K562 (cell line): Measurements from ENCODE around the gene DEPDC4. TPM values are rescaled to one million over a fixed set of nuclear protein-coding genes. Genes with fewer than 3 reads are reported as not detected.

Source experiments
- ATAC-seq: fragments of 200-7000 bp; cut with Tn5 transposase; 3 replicates; pipeline ENCODE4 v1.9.1; 2020; ENCODE audit warnings: moderate library complexity
- BruUV-seq: library from RNA; stranded (reverse); fragments of 400-500 nt; replicated peaks from 2 replicates; lab custom pipeline; 2021; lab: Mats Ljungman, UMichigan
- CTCF ChIA-PET: fragments of 300-600 bp; formaldehyde crosslinking; extraction: SDS; loops from one replicate; lab custom pipeline; 2021; ENCODE audit warnings: low intra/inter-chr PET ratio; lab: Yijun Ruan, JAX
- POLR2A ChIA-PET: fragments of 300-600, 350-650 bp; sonication (Branson Sonifier 250); formaldehyde crosslinking; extraction: SDS; loops from one replicate; lab custom pipeline; 2021; ENCODE audit warnings: antibody characterized with exemption, inconsistent platforms; lab: Yijun Ruan, JAX
- DNase-seq, 4 experiments: peaks; one replicate each; pipeline versions ENCODE4 v3.0.0 to v3.0.0-alpha.2; 2011 to 2018; ENCODE audit warnings: low spot score in 3 of 4, mixed read lengths in 3 of 4; ENCODE audit errors: extremely low read depth in 1 of 4
- FAIRE-seq: peaks from 2 replicates; lab custom pipeline; 2011; peaks lifted over from hg19 to GRCh38; lab: Jason Lieb, UNC
- H2AFZ ChIP-seq: 2 replicates; pipeline ENCODE4 v1.6.0; 2011; ENCODE audit warnings: low read depth, low read length, control low read depth, inconsistent platforms
- H3K27ac ChIP-seq: fragments of 200-600 bp; 3 replicates; pipeline ENCODE4 v1.8.0; 2011; ENCODE audit warnings: low read depth, mild to moderate bottlenecking, control low read depth, inconsistent platforms, low read length, moderate library complexity, mixed read lengths; ENCODE audit errors: extremely low read depth
- H3K27me3 ChIP-seq, 2 experiments: fragments of 300-600 bp in 1 of 2; 2 replicates in 1 of 2; 3 replicates in 1 of 2; pipeline versions ENCODE4 v1.6.0 to v1.8.0; 2011; ENCODE audit warnings: inconsistent platforms in 2 of 2, low read length in 2 of 2, mild to moderate bottlenecking in 1 of 2, mixed read lengths in 1 of 2, moderate library complexity in 1 of 2; ENCODE audit not compliant: control insufficient read depth in 2 of 2, insufficient read depth in 2 of 2
- H3K36me3 ChIP-seq: fragments of 300-600 bp; 3 replicates; pipeline ENCODE4 v1.8.0; 2011; ENCODE audit warnings: mild to moderate bottlenecking, low read length, inconsistent platforms; ENCODE audit not compliant: control insufficient read depth, insufficient read depth
- H3K4me1 ChIP-seq, 2 experiments: fragments of 200-600 bp in 1 of 2; replicated peaks in 1 of 2; 2 replicates in 1 of 2; 3 replicates in 1 of 2; pipeline versions ENCODE4 v1.5.1 to v1.8.0; 2011; ENCODE audit warnings: inconsistent platforms in 2 of 2, low read length in 2 of 2, mild to moderate bottlenecking in 1 of 2, mixed read lengths in 1 of 2, moderate library complexity in 1 of 2; ENCODE audit not compliant: control insufficient read depth in 2 of 2, insufficient read depth in 2 of 2
- H3K4me2 ChIP-seq: 2 replicates; pipeline ENCODE4 v1.6.1; 2011; ENCODE audit warnings: low read length, control low read depth, inconsistent platforms, mixed read lengths; ENCODE audit not compliant: insufficient read depth
- H3K4me3 ChIP-seq: fragments of 200-600 bp; sonication (generic), shearing (Covaris generic); 2 replicates; pipeline ENCODE4 v1.5.1; 2016; ENCODE audit warnings: control low read depth, inconsistent platforms
- H3K79me2 ChIP-seq: fragments of 200-600 bp; 3 replicates; pipeline ENCODE4 v1.8.0; 2011; ENCODE audit warnings: low read length, inconsistent platforms; ENCODE audit not compliant: control insufficient read depth, insufficient read depth
- H3K9ac ChIP-seq, 2 experiments: 2 replicates each; pipeline versions ENCODE4 v1.6.0 to v1.6.1; 2011; ENCODE audit warnings: low read depth in 2 of 2, low read length in 2 of 2, control low read depth in 1 of 2, inconsistent platforms in 1 of 2, mild to moderate bottlenecking in 1 of 2, mixed read lengths in 1 of 2; ENCODE audit not compliant: insufficient read depth in 1 of 2
- H3K9me1 ChIP-seq: one replicate; pipeline ENCODE4 v1.6.0; 2011; ENCODE audit warnings: inconsistent platforms, mild to moderate bottlenecking, low read length, moderate library complexity; ENCODE audit not compliant: control insufficient read depth, insufficient read depth
- H3K9me3 ChIP-seq: replicated peaks from 2 replicates; pipeline ENCODE4 v1.5.1; 2011; ENCODE audit warnings: low read depth, low read length, inconsistent platforms; ENCODE audit not compliant: control insufficient read depth, insufficient read depth
- H4K20me1 ChIP-seq: replicated peaks from 2 replicates; pipeline ENCODE4 v1.6.1; 2011; ENCODE audit warnings: low read length, inconsistent platforms, mixed read lengths; ENCODE audit not compliant: control insufficient read depth, insufficient read depth
- ARID4B ChIP-seq: sonication (generic); formaldehyde crosslinking; IDR thresholded peaks from 2 replicates; pipeline ENCODE4 v1.8.0; 2022; ENCODE audit warnings: mild to moderate bottlenecking, missing genetic modification reagents
- C11orf30 ChIP-seq: fragments of 450-650 bp; IDR thresholded peaks from 2 replicates; pipeline ENCODE4 v1.6.1; 2016; ENCODE audit warnings: low read depth, mild to moderate bottlenecking
- CCAR2 ChIP-seq: fragments of 200-400 bp; formaldehyde crosslinking; IDR thresholded peaks from 2 replicates; pipeline ENCODE4 v1.6.1; 2017; ENCODE audit warnings: mild to moderate bottlenecking, low read depth, low read length
- CEBPG ChIP-seq, 3 experiments: fragments of 200-800 bp in 1 of 3; sonication (Bioruptor generic) in 1 of 3; sonication (generic) in 1 of 3; formaldehyde crosslinking in 1 of 3; IDR thresholded peaks in 2 of 3; conservative IDR thresholded peaks in 1 of 3; 2 replicates each; pipeline versions ENCODE4 v1.6.1 to v1.8.0; 2016 to 2022; ENCODE audit warnings: missing compliant biosample characterization in 2 of 3, missing genetic modification characterization in 2 of 3, mild to moderate bottlenecking in 1 of 3, missing genetic modification reagents in 1 of 3
- CREM ChIP-seq: IDR thresholded peaks from 2 replicates; pipeline ENCODE4 v1.6.1; 2014; ENCODE audit warnings: antibody characterized with exemption, low read depth
- EP300 ChIP-seq: IDR thresholded peaks from 2 replicates; pipeline ENCODE4 v1.6.1; 2012; ENCODE audit warnings: low read length, improper control_type of control experiment
- MAFG ChIP-seq: fragments of 450-650 bp; conservative IDR thresholded peaks from 2 replicates; pipeline ENCODE4 v1.6.1; 2016; ENCODE audit warnings: missing genetic modification characterization, missing compliant biosample characterization
- NRF1 ChIP-seq, 2 experiments: fragments of 450-650 bp; IDR thresholded peaks in 1 of 2; conservative IDR thresholded peaks in 1 of 2; 2 replicates each; pipeline ENCODE4 v1.6.1; 2014; ENCODE audit warnings: mild to moderate bottlenecking in 2 of 2
- PHF21A ChIP-seq: fragments of 450-650 bp; IDR thresholded peaks from 2 replicates; pipeline ENCODE4 v1.6.1; 2017; ENCODE audit warnings: low read depth, borderline replicate concordance
- POLR2AphosphoS5 ChIP-seq: IDR thresholded peaks from 2 replicates; pipeline ENCODE4 v1.6.1; 2011; ENCODE audit warnings: mild to moderate bottlenecking, low read depth, low read length, moderate library complexity; ENCODE audit not compliant: control insufficient read depth, insufficient read depth
- SPI1 ChIP-seq: IDR thresholded peaks from 2 replicates; pipeline ENCODE4 v1.6.1; 2011; ENCODE audit warnings: low read depth, low read length, control low read depth, borderline replicate concordance
- ZNF232 ChIP-seq: sonication (generic); formaldehyde crosslinking; IDR thresholded peaks from 2 replicates; pipeline ENCODE4 v1.8.0; 2022; ENCODE audit warnings: mild to moderate bottlenecking, missing genetic modification reagents
- ZNF398 ChIP-seq: fragments of 250-450 bp; sonication (Bioruptor Pico); IDR thresholded peaks from 2 replicates; pipeline ENCODE4 v1.8.0; 2021; ENCODE audit warnings: moderate library complexity, mild to moderate bottlenecking, inconsistent platforms
- ZNF551 ChIP-seq: fragments of 250-450 bp; sonication (Bioruptor Pico); IDR thresholded peaks from 2 replicates; pipeline ENCODE4 v1.5.0; 2021; ENCODE audit warnings: mild to moderate bottlenecking, moderate library complexity
- WGBS: fragments of 100-300 bp; shearing (Covaris generic); methylation state at CpG from one replicate; pipeline ENCODE4 v1.1.6; 2016; ENCODE audit warnings: low coverage, mixed read lengths; ENCODE audit not compliant: insufficient coverage; ENCODE audit errors: missing lambda C conversion rate; 5-methylcytosine and 5-hydroxymethylcytosine counted together
- in situ Hi-C: fragments of 300-500 bp; cut with MboI; formaldehyde crosslinking; loops from 4 replicates; pipeline ENCODE4 v1.15.0; 2018; ENCODE audit warnings: inconsistent platforms, mixed read lengths
- intact Hi-C: fragments of 100-400 bp; cut with micrococcal nuclease; formaldehyde crosslinking; loops from 2 replicates; pipeline ENCODE4 v1.14.2; 2022
- polyA plus RNA-seq, 8 experiments: library from polyadenylated mRNA; depleted of rRNA in 4 of 8; stranded (reverse) in 5 of 8; unstranded in 3 of 8; fragments of >200 nt; fragmentation: Nextera tagmentation in 2 of 8; fragmentation: Illumina TruSeq in 1 of 8; extraction: Ambion mirVana in 2 of 8; extraction: Trizol in 1 of 8; gene quantifications; 2 replicates each; pipeline versions ENCODE4 v1.2.1 to v1.2.3, GENCODE V29; 2011 to 2014; ENCODE audit warnings: inconsistent platforms in 1 of 8, missing spikeins in 1 of 8
- total RNA-seq, 7 experiments: library from RNA; depleted of rRNA in 6 of 7; stranded (reverse); fragments of >200 nt in 6 of 7; fragmentation: Illumina TruSeq in 2 of 7; extraction: Trizol in 2 of 7; gene quantifications; 2 replicates each; pipeline versions ENCODE4 v1.2.1 to v1.2.3, GENCODE V29; 2011 to 2021; ENCODE audit warnings: low replicate concordance in 1 of 7

The DEPDC4 gene
- total and polyA plus RNA-seq, 9 of the 15 experiments (the other 6 are each of a cell fraction or from before 2014, with no cell fraction given), result 3.6 to 13.2 (median 7.4) TPM

GRCh38 chr12:100199347-100200149, 67.3 kb downstream of the DEPDC4 start:
- peaks cover 47% of the 10 kb centered on the region for H3K79me2 ChIP-seq
- intact Hi-C loops, result loop anchor here (2.0 to 5.0 kb wide), 3 partner anchors 37 to 68 kb away; partner anchors contain the start of genes BLTP3B, DEPDC4 and SCYL2
- peak overlapping the region; percentile 53 to 95 for H3K9ac ChIP-seq
- WGBS, result 6% methylated on average over 41 of the region's 79 CpGs
- peak overlapping the region; percentile 92 for H2AFZ ChIP-seq
- in situ Hi-C loops, result no loop called here
- H3K9me1 ChIP-seq, result no peaks in the 10 kb centered on the region
- H3K4me3 ChIP-seq, result peak overlapping the region; percentile 73
- peak; percentile 83 for ATAC-seq
- no peaks in the 10 kb centered on the region for H3K9me3 ChIP-seq
- no TSS peak for BruUV-seq
- CTCF ChIA-PET, result interaction anchor here (0.6 kb wide), 2 partner anchors 58 to 355 kb away, joined by 3 read pairs; no protein-coding TSS in a partner anchor
- H4K20me1 ChIP-seq, result no peaks in the 10 kb centered on the region
- FAIRE-seq, result no peak
- POLR2A ChIA-PET, result interaction anchor here (1.6 kb wide), 1 partner anchor 22 kb away, joined by 4 read pairs; no protein-coding TSS in a partner anchor
- peak; percentile 79 to 82 (median 80) for DNase-seq
- H3K4me1 ChIP-seq, result peaks cover 2 to 29% of the 10 kb centered on the region in 2 experiments; a peak in 3 of 5 replicates
- peak overlapping the region; percentile 74; the same call in 2 of the 3 replicates for H3K27ac ChIP-seq
- no peaks in the 10 kb centered on the region for H3K27me3 ChIP-seq
- H3K36me3 ChIP-seq, result peaks cover 5% of the 10 kb centered on the region; the same call in 1 of the 3 replicates
- peak overlapping the region; percentile 95 for H3K4me2 ChIP-seq
- TF ChIP-seq EP300 (no peak), CEBPG (CRISPR knock-in tag; IDR thresholded peaks at IDR 0.05) (no peak), CEBPG (tag; conservative IDR thresholded peaks at IDR 0.05 in 1 of 2, IDR thresholded peaks at IDR 0.05 in 1 of 2) (no peak), CREM (no peak), ZNF398 (CRISPR knock-in tag) (no peak), POLR2AphosphoS5 (no peak), ARID4B (CRISPR knock-in tag) (no peak), C11orf30 (no peak), MAFG (tag) (no peak), CCAR2 (no peak), ZNF232 (no peak), PHF21A (no peak), SPI1 (no peak), ZNF551 (CRISPR knock-in tag) (no peak), NRF1 (conservative IDR thresholded peaks at IDR 0.05 in 1 of 2, IDR thresholded peaks at IDR 0.05 in 1 of 2) (peak; percentile 86 to 88)
